ENCODE results near the gene SLC25A52.

DNA sequence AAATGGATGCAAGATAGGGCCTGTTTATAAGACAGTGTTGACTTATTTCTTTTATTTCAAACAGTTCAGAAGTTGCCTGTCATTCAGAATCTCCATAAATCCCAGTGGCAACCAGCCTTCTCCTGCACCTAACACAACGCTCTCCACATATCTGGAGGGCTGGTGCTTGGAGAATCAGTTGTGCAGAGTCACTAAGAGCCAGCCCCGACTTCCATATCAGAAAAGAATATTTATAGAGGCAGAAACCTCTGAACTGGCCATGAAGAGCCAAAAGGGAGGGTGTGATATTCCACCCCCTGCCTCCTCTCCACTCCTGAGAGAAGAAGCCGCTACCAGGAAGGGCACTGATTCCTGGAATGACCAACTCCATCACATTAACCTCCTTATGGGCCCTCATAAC, 42.3 kb downstream of the SLC25A52 start:
- TF ChIP-seq POLR2A (IDR thresholded peaks at IDR 0.05): no peak
- TF ChIP-seq, protein P1, sequence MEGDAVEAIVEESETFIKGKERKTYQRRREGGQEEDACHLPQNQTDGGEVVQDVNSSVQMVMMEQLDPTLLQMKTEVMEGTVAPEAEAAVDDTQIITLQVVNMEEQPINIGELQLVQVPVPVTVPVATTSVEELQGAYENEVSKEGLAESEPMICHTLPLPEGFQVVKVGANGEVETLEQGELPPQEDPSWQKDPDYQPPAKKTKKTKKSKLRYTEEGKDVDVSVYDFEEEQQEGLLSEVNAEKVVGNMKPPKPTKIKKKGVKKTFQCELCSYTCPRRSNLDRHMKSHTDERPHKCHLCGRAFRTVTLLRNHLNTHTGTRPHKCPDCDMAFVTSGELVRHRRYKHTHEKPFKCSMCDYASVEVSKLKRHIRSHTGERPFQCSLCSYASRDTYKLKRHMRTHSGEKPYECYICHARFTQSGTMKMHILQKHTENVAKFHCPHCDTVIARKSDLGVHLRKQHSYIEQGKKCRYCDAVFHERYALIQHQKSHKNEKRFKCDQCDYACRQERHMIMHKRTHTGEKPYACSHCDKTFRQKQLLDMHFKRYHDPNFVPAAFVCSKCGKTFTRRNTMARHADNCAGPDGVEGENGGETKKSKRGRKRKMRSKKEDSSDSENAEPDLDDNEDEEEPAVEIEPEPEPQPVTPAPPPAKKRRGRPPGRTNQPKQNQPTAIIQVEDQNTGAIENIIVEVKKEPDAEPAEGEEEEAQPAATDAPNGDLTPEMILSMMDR (IDR thresholded peaks at IDR 0.05): no peak

Measured in esophagus squamous epithelium (tissue), 4 donors.